ENCODE results near the gene KIAA1549.

KIAA1549 gene

GRCh38 chr7:138916731-138917130 lies 64.5 kb downstream of the KIAA1549 start:
- Mint-ChIP-seq H3K9me3 (no peaks in the 10 kb centered on the region), H3K27ac (no peak overlapping the region), H3K4me1 (no peaks in the 10 kb centered on the region), H3K27me3 (peaks cover 46% of the 10 kb centered on the region), H3K4me3 (no peak overlapping the region), H3K36me3 (no peaks in the 10 kb centered on the region)
- no peak for ATAC-seq

- Mint-ChIP-seq H3K27ac (no peak overlapping the region), H3K27me3 (peaks cover 46% of the 10 kb centered on the region), H3K4me3 (no peak overlapping the region), H3K9me3 (no peaks in the 10 kb centered on the region), H3K36me3 (no peaks in the 10 kb centered on the region), H3K4me1 (no peaks in the 10 kb centered on the region)
- no peak for ATAC-seq
Observed at GRCh38 chr7:138916275-138916674, 64.9 kb downstream of the KIAA1549 start.

- Mint-ChIP-seq H3K27ac (no peak overlapping the region), H3K4me1 (no peaks in the 10 kb centered on the region), H3K4me3 (no peak overlapping the region), H3K27me3 (peaks cover 46% of the 10 kb centered on the region), H3K36me3 (no peaks in the 10 kb centered on the region), H3K9me3 (no peaks in the 10 kb centered on the region)
- no peak for ATAC-seq
Observed at GRCh38 chr7:138913783-138914182, 67.4 kb downstream of the KIAA1549 start.

- Mint-ChIP-seq H3K36me3 (no peaks in the 10 kb centered on the region), H3K4me1 (no peaks in the 10 kb centered on the region), H3K27ac (no peak overlapping the region), H3K9me3 (no peaks in the 10 kb centered on the region), H3K4me3 (no peak overlapping the region), H3K27me3 (peaks cover 30% of the 10 kb centered on the region)
- no peak for ATAC-seq
Observed at GRCh38 chr7:138911007-138911406, 70.2 kb downstream of the KIAA1549 start.

GRCh38 chr7:138907850-138908249 lies 73.3 kb downstream of the KIAA1549 start:
- Mint-ChIP-seq H3K4me1 (no peaks in the 10 kb centered on the region), H3K27me3 (peaks cover 4% of the 10 kb centered on the region), H3K36me3 (no peaks in the 10 kb centered on the region), H3K27ac (no peak overlapping the region), H3K4me3 (no peak overlapping the region), H3K9me3 (no peaks in the 10 kb centered on the region)
- no peak for ATAC-seq

GRCh38 chr7:138907201-138907847 lies 73.9 kb downstream of the KIAA1549 start:
- no peaks in the 10 kb centered on the region for H3K9me3 Mint-ChIP-seq
- peaks cover 6% of the 10 kb centered on the region for H3K27me3 Mint-ChIP-seq
- no peak overlapping the region for H3K4me3 Mint-ChIP-seq
- no peaks in the 10 kb centered on the region for H3K4me1 Mint-ChIP-seq
- H3K27ac Mint-ChIP-seq = no peak overlapping the region
- H3K36me3 Mint-ChIP-seq = no peaks in the 10 kb centered on the region
- ATAC-seq = no peak

GRCh38 chr7:138903859-138904435 lies 77.2 kb downstream of the KIAA1549 start:
- Mint-ChIP-seq H3K27ac (no peak overlapping the region), H3K4me1 (no peaks in the 10 kb centered on the region), H3K9me3 (no peaks in the 10 kb centered on the region), H3K36me3 (no peaks in the 10 kb centered on the region), H3K27me3 (peaks cover 10% of the 10 kb centered on the region), H3K4me3 (no peak overlapping the region)
- ATAC-seq = no peak

- H3K36me3 Mint-ChIP-seq = no peaks in the 10 kb centered on the region
- no peak overlapping the region for H3K27ac Mint-ChIP-seq
- no peaks in the 10 kb centered on the region for H3K4me1 Mint-ChIP-seq
- no peaks in the 10 kb centered on the region for H3K9me3 Mint-ChIP-seq
- peaks cover 10% of the 10 kb centered on the region for H3K27me3 Mint-ChIP-seq
- no peak for ATAC-seq
- no peak overlapping the region for H3K4me3 Mint-ChIP-seq
Observed at GRCh38 chr7:138903186-138903820, 77.9 kb downstream of the KIAA1549 start.

GRCh38 chr7:138902161-138902560 lies 79.0 kb downstream of the KIAA1549 start:
- ATAC-seq = no peak
- H3K9me3 Mint-ChIP-seq = no peaks in the 10 kb centered on the region
- H3K27ac Mint-ChIP-seq = no peak overlapping the region
- H3K27me3 Mint-ChIP-seq = peaks cover 10% of the 10 kb centered on the region
- H3K4me1 Mint-ChIP-seq = no peaks in the 10 kb centered on the region
- H3K4me3 Mint-ChIP-seq = no peak overlapping the region
- H3K36me3 Mint-ChIP-seq = no peaks in the 10 kb centered on the region

- ATAC-seq = no peak
- Mint-ChIP-seq H3K36me3 (no peaks in the 10 kb centered on the region), H3K4me1 (no peaks in the 10 kb centered on the region), H3K27ac (no peak overlapping the region), H3K9me3 (no peaks in the 10 kb centered on the region), H3K4me3 (no peak overlapping the region), H3K27me3 (peaks cover 17% of the 10 kb centered on the region)
Observed at GRCh38 chr7:138900035-138900828, 81.0 kb downstream of the KIAA1549 start.

GRCh38 chr7:138898802-138899201 lies 82.4 kb downstream of the KIAA1549 start:
- Mint-ChIP-seq H3K27me3 (peaks cover 17% of the 10 kb centered on the region), H3K4me1 (no peaks in the 10 kb centered on the region), H3K27ac (no peak overlapping the region), H3K9me3 (no peaks in the 10 kb centered on the region), H3K36me3 (no peaks in the 10 kb centered on the region), H3K4me3 (no peak overlapping the region)
- ATAC-seq = no peak

GRCh38 chr7:138898255-138898654 lies 82.9 kb downstream of the KIAA1549 start:
- no peak overlapping the region for H3K27ac Mint-ChIP-seq
- peaks cover 17% of the 10 kb centered on the region for H3K27me3 Mint-ChIP-seq
- H3K36me3 Mint-ChIP-seq = no peaks in the 10 kb centered on the region
- peak; percentile 39 for ATAC-seq
- H3K4me3 Mint-ChIP-seq = no peak overlapping the region
- no peaks in the 10 kb centered on the region for H3K9me3 Mint-ChIP-seq
- no peaks in the 10 kb centered on the region for H3K4me1 Mint-ChIP-seq

- Mint-ChIP-seq H3K27ac (no peak overlapping the region), H3K4me3 (no peak overlapping the region), H3K36me3 (no peaks in the 10 kb centered on the region), H3K4me1 (no peaks in the 10 kb centered on the region), H3K27me3 (peaks cover 6% of the 10 kb centered on the region), H3K9me3 (no peaks in the 10 kb centered on the region)
- ATAC-seq = no peak
Observed at GRCh38 chr7:138895679-138896078, 85.5 kb downstream of the KIAA1549 start.

- Mint-ChIP-seq H3K27ac (no peak overlapping the region), H3K4me1 (no peaks in the 10 kb centered on the region), H3K36me3 (no peaks in the 10 kb centered on the region), H3K4me3 (no peak overlapping the region), H3K27me3 (peaks cover 6% of the 10 kb centered on the region), H3K9me3 (no peaks in the 10 kb centered on the region)
- ATAC-seq = no peak
Observed at GRCh38 chr7:138893258-138893657, 87.9 kb downstream of the KIAA1549 start.

- no peaks in the 10 kb centered on the region for H3K9me3 Mint-ChIP-seq
- H3K4me3 Mint-ChIP-seq = no peak overlapping the region
Observed at GRCh38 chr7:138892812-138893211, 88.4 kb downstream of the KIAA1549 start.

More at GRCh38 chr7:138892812-138893211, 88.4 kb downstream of the KIAA1549 start:
- no peaks in the 10 kb centered on the region for H3K36me3 Mint-ChIP-seq
- H3K27me3 Mint-ChIP-seq = peaks cover 6% of the 10 kb centered on the region
- ATAC-seq = no peak
- H3K4me1 Mint-ChIP-seq = no peaks in the 10 kb centered on the region
- no peak overlapping the region for H3K27ac Mint-ChIP-seq

Measured in stimulated activated memory B cell treated with anti-CD40 and anti-IgM and Interleukin-4, amounts not matched to agents 10 μg/mL and 1 μg/mL and 100 μg/mL, for 72 hours (primary cell).